Measurements from ENCODE around the gene SOX10. TPM values are rescaled to one million over a fixed set of nuclear protein-coding genes. Genes with fewer than 3 reads are reported as not detected.
A peak's percentile ranks its signal among the peaks of the same experiment; 100 is the strongest.
"Not testable (repeated sequence)": the region's sequence is repeated elsewhere in the genome, so short reads cannot be mapped to it uniquely, and the experiment has no call there.

The SOX10 gene
- total and polyA plus RNA-seq, 2 of the 13 experiments (the other 11 are each of a cell fraction or from before 2014, with no cell fraction given), result not detected

GRCh38 chr22:37952629-37953028, 31.7 kb downstream of the SOX10 start:
- peak overlapping the region; percentile 84; the same call in 1 of the 2 replicates for H3K9ac ChIP-seq (ENCODE audit: insufficient read depth, low read depth, low read length)
- in situ Hi-C loops (cut with HindIII; ENCODE audit: extremely low pct_ligation_motif_present, low pct_unique_long_range_greater_than_20kb); DNase-seq (ENCODE audit: low spot score); POLR2A ChIA-PET; H3K27me3 ChIP-seq (ENCODE audit: control insufficient read depth in 1 of 2, insufficient read depth in 2 of 2, low read length in 2 of 2); BruUV-seq (replicated peaks); H4K20me1 ChIP-seq (ENCODE audit: insufficient read depth, low read length); FAIRE-seq; intact Hi-C loops (cut with micrococcal nuclease; ENCODE audit: unreplicated experiment); H3K9me3 ChIP-seq (ENCODE audit: low read length); H2AFZ ChIP-seq (ENCODE audit: low read length); H3K27ac ChIP-seq (ENCODE audit: extremely low read length, insufficient read depth, low read length): not testable (repeated sequence)
- TF ChIP-seq ZNF549 (CRISPR knock-in tag; IDR thresholded peaks at IDR 0.05) (peak; percentile 96; the same call in 1 of the 2 replicates), ZFY (CRISPR knock-in tag; IDR thresholded peaks at IDR 0.05) (peak; percentile 17; the same call in 1 of the 2 replicates), ZNF556 (CRISPR knock-in tag; IDR thresholded peaks at IDR 0.05; ENCODE audit: borderline replicate concordance) (0 out of 2 replicates have a peak, but pooled peaks have one; percentile 51), ZKSCAN5 (CRISPR knock-in tag; IDR thresholded peaks at IDR 0.05) (peak; percentile 71; the same call in 1 of the 2 replicates), SRY (CRISPR knock-in tag; IDR thresholded peaks at IDR 0.05) (0 out of 2 replicates have a peak, but pooled peaks have one; percentile 7), ZFX (CRISPR knock-in tag; IDR thresholded peaks at IDR 0.05; ENCODE audit: low read depth) (0 out of 2 replicates have a peak, but pooled peaks have one; percentile 10)
- WGBS (ENCODE audit: low lambda C conversion rate), result under 1% methylated on average over 12 of the region's 20 CpGs
- peaks cover 51% of the 10 kb centered on the region for H3K4me1 ChIP-seq (ENCODE audit: insufficient read depth, low read length)
- H3K36me3 ChIP-seq (replicated peaks in 1 of 2; ENCODE audit: control insufficient read depth in 1 of 2, insufficient read depth in 2 of 2, low read length in 2 of 2), result peaks cover 10 to 11% of the 10 kb centered on the region in 2 experiments
- peaks cover 27% of the 10 kb centered on the region for H3K79me2 ChIP-seq (ENCODE audit: insufficient read depth, low read length)
- peak overlapping the region; percentile 75 to 98 (median 91) for H3K4me3 ChIP-seq (replicated peaks in 1 of 3; ENCODE audit: insufficient read depth in 1 of 3, low read depth in 2 of 3, low read length in 3 of 3)
- ATAC-seq, result peak; percentile 56
- H3K4me2 ChIP-seq (ENCODE audit: low read depth, low read length), result peak overlapping the region; percentile 97
- CTCF ChIA-PET (ENCODE audit: low intra/inter-chr PET ratio, low total read pairs), result interaction anchor here (1.2 kb wide), 1 partner anchor 19 kb away, joined by 3 read pairs; no protein-coding TSS in a partner anchor

- FAIRE-seq (no peak), DNase-seq (ENCODE audit: low spot score) (peak; percentile 47), ATAC-seq (no peak)
- Histone ChIP-seq H3K4me1 (ENCODE audit: insufficient read depth, low read length) (peaks cover 48% of the 10 kb centered on the region), H3K27ac (ENCODE audit: extremely low read length, insufficient read depth, low read length) (no peak overlapping the region), H3K4me3 (replicated peaks in 1 of 3; ENCODE audit: insufficient read depth in 1 of 3, low read depth in 2 of 3, low read length in 3 of 3) (no peak overlapping the region), H3K27me3 (ENCODE audit: control insufficient read depth in 1 of 2, insufficient read depth in 2 of 2, low read length in 2 of 2) (no peaks in the 10 kb centered on the region; a peak in 1 of 5 replicates), H3K4me2 (ENCODE audit: low read depth, low read length) (no peak overlapping the region), H3K9ac (ENCODE audit: insufficient read depth, low read depth, low read length) (no peak overlapping the region), H4K20me1 (ENCODE audit: insufficient read depth, low read length) (no peaks in the 10 kb centered on the region), H3K79me2 (ENCODE audit: insufficient read depth, low read length) (peaks cover 16% of the 10 kb centered on the region), H2AFZ (ENCODE audit: low read length) (no peak overlapping the region), H3K36me3 (replicated peaks in 1 of 2; ENCODE audit: control insufficient read depth in 1 of 2, insufficient read depth in 2 of 2, low read length in 2 of 2) (no peaks in the 10 kb centered on the region), H3K9me3 (ENCODE audit: low read length) (no peaks in the 10 kb centered on the region)
- CTCF ChIA-PET (ENCODE audit: low intra/inter-chr PET ratio, low total read pairs), result no interaction called here
- WGBS (ENCODE audit: low lambda C conversion rate), result 61% methylated on average over 8 of the region's 8 CpGs
- POLR2A ChIA-PET, result interaction anchor here (0.6 kb wide), 1 partner anchor 20 kb away, joined by 4 read pairs; no protein-coding TSS in a partner anchor
- intact Hi-C loops (cut with micrococcal nuclease; ENCODE audit: unreplicated experiment) (no loop called here), in situ Hi-C loops (cut with HindIII; ENCODE audit: extremely low pct_ligation_motif_present, low pct_unique_long_range_greater_than_20kb) (no loop called here)
- BruUV-seq (replicated peaks), result no TSS peak
- TF ChIP-seq CREM (IDR thresholded peaks at IDR 0.05) (0 out of 2 replicates have a peak, but pooled peaks have one; percentile 20), CREM (CRISPR knock-in tag; IDR thresholded peaks at IDR 0.05) (no peak), STAG1 (CRISPR knock-in tag; IDR thresholded peaks at IDR 0.05) (0 out of 2 replicates have a peak, but pooled peaks have one; percentile 28), ATF1 (CRISPR knock-in tag; IDR thresholded peaks at IDR 0.05) (peak; percentile 59; the same call in 1 of the 2 replicates), ZNF629 (CRISPR knock-in tag; conservative IDR thresholded peaks at IDR 0.05) (no peak), ZFYVE20 (CRISPR knock-in tag; IDR thresholded peaks at IDR 0.05; ENCODE audit: borderline replicate concordance, low read depth) (no peak), REXO4 (CRISPR knock-in tag; IDR thresholded peaks at IDR 0.05; ENCODE audit: borderline replicate concordance) (no peak), ATF7-NPFF (CRISPR knock-in tag; IDR thresholded peaks at IDR 0.05; ENCODE audit: low read depth) (no peak), CREB1 (IDR thresholded peaks at IDR 0.05) (peak; percentile 40; the same call in 1 of the 2 replicates), CREB1 (CRISPR knock-in tag; IDR thresholded peaks at IDR 0.05) (peak; percentile 64), ZNF766 (CRISPR knock-in tag; IDR thresholded peaks at IDR 0.05; ENCODE audit: borderline replicate concordance) (no peak), CTCF (CRISPR knock-in tag; IDR thresholded peaks at IDR 0.05) (peak; percentile 45), ZNF235 (CRISPR knock-in tag; IDR thresholded peaks at IDR 0.05; ENCODE audit: borderline replicate concordance) (no peak)
Measured at GRCh38 chr22:37951305-37951704, 33.0 kb downstream of the SOX10 start.

All from HepG2 (cell line).